IMR-90 (cell line): ENCODE measurements around the gene ZNF195.

Experiments
- CEBPB ChIP-seq: IDR thresholded peaks from 2 replicates; pipeline ENCODE4 v1.6.1; 2012; ENCODE audit warnings: low read depth, low read length, improper control_type of control experiment
- CHD1 ChIP-seq: IDR thresholded peaks from 2 replicates; pipeline ENCODE4 v1.6.1; 2012; ENCODE audit warnings: low read depth, low read length, improper control_type of control experiment
- FOS ChIP-seq: fragments of 150-350 bp; IDR thresholded peaks from 2 replicates; pipeline ENCODE4 v1.6.1; 2016; ENCODE audit warnings: low read depth, low read length
- MAFK ChIP-seq: IDR thresholded peaks from 2 replicates; pipeline ENCODE4 v1.6.1; 2012; ENCODE audit warnings: low read depth, low read length, improper control_type of control experiment
- MXI1 ChIP-seq: IDR thresholded peaks from 2 replicates; pipeline ENCODE4 v1.6.1; 2012; ENCODE audit warnings: low read depth, mild to moderate bottlenecking, low read length, moderate library complexity, borderline replicate concordance
- POLR2A ChIP-seq: IDR thresholded peaks from 2 replicates; pipeline ENCODE4 v1.6.1; 2012; ENCODE audit warnings: mild to moderate bottlenecking, low read depth, low read length
- RAD21 ChIP-seq: IDR thresholded peaks from 2 replicates; pipeline ENCODE4 v1.6.1; 2012; ENCODE audit warnings: low read length, improper control_type of control experiment
- TF ChIP-seq, protein P1 (sequence below): conservative IDR thresholded peaks from 2 replicates; pipeline ENCODE4 v1.5.1; 2012; ENCODE audit warnings: mild to moderate bottlenecking, low read depth, low read length, improper control_type of control experiment

DNA sequence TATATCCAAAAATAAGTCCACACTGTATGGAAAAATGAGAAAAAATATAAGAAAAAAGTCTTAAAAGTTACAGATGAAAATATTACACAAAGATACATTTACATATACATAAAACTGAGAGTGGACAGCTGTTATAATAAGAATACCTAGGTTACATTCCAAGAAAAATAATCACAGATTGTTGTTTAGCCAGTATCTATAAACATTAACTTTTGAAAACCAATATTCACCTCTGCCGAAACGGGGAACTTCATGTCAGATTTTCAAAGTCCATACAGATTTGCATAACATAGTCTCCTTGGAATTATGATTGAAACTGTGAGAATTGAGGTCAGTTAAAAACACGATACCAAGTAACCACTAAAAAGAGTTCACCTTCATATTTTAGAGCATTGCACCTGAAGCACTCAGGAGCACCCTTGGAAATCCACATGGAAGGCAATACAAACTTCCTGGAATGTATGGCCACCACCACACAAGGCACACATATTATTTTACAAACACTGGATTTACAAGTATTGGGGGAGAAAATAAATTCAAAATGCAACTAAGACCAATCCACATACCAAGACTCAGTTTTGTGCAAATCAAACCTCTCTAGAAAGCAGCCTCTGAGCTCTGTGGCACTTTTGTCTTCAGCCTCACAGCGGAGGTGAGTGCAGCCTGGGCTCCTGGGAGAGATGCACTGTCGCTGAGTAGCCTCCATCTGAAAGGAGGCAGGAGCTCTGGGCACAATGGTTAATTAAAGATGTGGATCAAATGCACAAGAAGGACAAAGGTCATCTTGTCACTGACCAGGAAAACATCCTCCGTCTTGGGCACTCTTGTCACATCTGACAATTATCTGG, 34.4 kb downstream of the ZNF195 start:
- TF ChIP-seq CEBPB (no peak), RAD21 (no peak), FOS (no peak), POLR2A (no peak), MAFK (no peak), CHD1 (no peak), MXI1 (no peak)
- TF ChIP-seq, protein P1, sequence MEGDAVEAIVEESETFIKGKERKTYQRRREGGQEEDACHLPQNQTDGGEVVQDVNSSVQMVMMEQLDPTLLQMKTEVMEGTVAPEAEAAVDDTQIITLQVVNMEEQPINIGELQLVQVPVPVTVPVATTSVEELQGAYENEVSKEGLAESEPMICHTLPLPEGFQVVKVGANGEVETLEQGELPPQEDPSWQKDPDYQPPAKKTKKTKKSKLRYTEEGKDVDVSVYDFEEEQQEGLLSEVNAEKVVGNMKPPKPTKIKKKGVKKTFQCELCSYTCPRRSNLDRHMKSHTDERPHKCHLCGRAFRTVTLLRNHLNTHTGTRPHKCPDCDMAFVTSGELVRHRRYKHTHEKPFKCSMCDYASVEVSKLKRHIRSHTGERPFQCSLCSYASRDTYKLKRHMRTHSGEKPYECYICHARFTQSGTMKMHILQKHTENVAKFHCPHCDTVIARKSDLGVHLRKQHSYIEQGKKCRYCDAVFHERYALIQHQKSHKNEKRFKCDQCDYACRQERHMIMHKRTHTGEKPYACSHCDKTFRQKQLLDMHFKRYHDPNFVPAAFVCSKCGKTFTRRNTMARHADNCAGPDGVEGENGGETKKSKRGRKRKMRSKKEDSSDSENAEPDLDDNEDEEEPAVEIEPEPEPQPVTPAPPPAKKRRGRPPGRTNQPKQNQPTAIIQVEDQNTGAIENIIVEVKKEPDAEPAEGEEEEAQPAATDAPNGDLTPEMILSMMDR: no peak
